ENCODE measurements around the gene ZNF488.
"Not testable (repeated sequence)": the region's sequence is repeated elsewhere in the genome, so short reads cannot be mapped to it uniquely, and the experiment has no call there.

Gene ZNF488, protein sequence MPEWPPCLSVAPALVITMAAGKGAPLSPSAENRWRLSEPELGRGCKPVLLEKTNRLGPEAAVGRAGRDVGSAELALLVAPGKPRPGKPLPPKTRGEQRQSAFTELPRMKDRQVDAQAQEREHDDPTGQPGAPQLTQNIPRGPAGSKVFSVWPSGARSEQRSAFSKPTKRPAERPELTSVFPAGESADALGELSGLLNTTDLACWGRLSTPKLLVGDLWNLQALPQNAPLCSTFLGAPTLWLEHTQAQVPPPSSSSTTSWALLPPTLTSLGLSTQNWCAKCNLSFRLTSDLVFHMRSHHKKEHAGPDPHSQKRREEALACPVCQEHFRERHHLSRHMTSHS

DNA sequence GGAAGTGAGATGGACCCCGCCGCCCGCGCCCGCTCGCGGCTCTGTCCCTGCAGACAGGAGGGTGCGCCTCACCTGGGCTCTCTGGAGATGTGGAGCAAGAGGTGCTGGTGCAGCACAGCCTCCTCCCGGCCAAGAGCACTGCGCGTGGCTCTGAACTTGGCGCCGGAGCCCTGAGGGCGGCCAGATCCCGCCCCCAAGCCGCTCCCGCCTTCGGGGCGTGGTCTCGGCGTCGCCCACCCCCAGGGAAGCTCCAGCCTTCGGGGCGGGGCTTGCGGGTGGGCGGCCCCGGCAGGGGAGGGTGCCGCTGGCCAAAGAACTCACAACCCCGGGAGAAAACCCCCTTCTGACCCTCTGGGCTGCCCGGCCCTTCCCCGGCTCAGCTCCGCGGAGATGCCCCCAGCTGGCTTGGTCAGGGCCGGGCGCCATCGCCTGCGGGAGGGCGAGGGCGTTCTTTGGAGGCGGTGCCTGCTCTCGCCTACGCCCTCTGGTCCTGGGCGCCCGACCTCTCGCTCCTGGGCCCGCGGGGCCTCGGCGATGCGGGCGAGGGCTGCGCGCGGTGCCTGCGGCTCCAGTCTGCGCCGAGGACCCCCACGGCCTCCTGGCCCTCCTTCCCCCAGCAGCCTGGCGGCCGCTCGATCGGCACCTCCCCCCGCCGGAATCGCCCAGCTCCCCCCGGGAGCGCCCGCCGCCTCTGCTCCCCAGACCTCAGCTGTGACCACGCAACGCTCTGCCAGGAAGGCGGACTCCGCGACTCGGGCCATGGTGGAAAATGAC is at the start of gene ZNF488:
Gene ZNF488, minus strand, starts transcription at position 146 of the 774 bp plus-strand sequence. CDS start 15,464 bp downstream, outside the sequence.
- peak; percentile 30 to 53 for DNase-seq (ENCODE audit: low read depth in 2 of 2)

DNA sequence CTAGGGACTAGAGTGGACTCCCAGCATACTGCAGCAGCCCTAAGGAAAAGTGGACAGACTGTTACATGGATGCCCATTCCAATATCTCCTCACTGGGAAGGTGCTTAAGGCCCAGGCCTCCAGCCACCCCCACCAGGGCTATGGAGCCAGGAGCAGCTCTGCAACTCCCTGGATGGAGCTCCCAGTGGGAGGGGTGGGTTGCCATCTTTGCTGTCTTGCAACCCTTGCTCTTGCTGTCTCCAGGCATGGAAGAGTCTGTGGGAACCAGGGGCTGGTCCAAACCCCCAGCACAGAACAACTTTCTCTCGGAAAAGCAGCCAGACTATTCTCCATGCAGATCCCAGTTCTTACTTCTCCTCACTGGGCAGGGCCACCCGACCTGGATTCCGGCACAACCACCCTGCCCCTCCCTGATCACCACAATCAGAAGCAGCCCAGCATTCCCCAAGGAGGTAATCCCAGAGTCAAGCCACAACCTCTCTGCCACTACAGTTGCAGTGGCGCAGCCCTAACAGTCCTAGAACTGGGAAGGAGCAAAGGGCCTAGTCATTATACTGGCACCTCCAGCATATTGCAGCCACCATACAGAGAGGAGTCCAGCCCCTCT is 41.8 kb upstream of the ZNF488 start:
- no peak for DNase-seq (ENCODE audit: low read depth in 2 of 2)

DNA sequence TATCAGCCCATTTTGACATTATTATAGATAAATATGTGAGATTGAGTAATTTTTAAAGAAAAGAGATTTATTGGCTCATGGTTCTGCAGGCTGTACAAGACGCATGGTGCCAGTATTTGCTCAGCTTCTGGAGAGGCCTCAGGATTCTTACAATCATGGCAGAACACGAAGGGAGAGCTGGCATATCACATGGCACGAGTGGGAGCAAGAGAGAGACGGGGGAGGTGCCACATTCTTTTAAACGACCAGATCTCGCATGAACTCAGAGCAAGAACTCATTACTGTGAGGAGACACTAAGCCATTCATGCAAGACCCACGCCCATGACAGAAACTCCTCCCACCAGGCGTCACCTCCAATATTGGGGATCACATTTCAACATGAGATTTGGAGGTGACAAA is 40.1 kb upstream of the ZNF488 start:
- no peak for DNase-seq (ENCODE audit: low read depth in 2 of 2)

GRCh38 chr10:47423476-47423875 is 39.4 kb upstream of the ZNF488 start:
- no peak for DNase-seq (ENCODE audit: low read depth in 2 of 2)

GRCh38 chr10:47421057-47421952 is 37.2 kb upstream of the ZNF488 start:
- DNase-seq (ENCODE audit: low read depth in 2 of 2): no peak

- DNase-seq (ENCODE audit: low read depth in 2 of 2): no peak
Measured at GRCh38 chr10:47420305-47421056, 36.4 kb upstream of the ZNF488 start.

- DNase-seq (ENCODE audit: low read depth in 2 of 2): no peak
Measured at GRCh38 chr10:47419421-47419820, 35.3 kb upstream of the ZNF488 start.

DNA sequence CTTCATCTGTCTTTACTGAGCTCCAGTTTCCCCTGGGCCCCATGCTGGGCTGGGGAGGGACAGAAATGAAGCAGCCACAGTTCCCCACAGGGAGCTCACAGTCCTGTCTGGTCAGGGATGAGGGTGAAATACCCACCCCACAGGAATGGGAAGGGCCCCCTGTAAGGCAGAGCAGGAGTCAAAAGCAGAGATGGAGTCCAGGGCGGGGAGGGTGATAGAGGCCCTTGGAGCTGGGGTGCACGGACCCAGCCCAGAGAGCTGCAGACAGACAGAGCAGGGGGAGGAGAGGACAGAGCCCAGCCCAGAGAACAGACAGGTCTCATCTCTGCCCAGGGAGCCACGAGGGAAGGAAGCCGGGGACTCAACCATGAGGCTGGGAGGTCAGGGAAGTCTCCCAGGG is 34.9 kb upstream of the ZNF488 start:
- no peak for DNase-seq (ENCODE audit: low read depth in 2 of 2)

- DNase-seq (ENCODE audit: low read depth in 2 of 2): no peak
Measured at GRCh38 chr10:47418321-47418720, 34.2 kb upstream of the ZNF488 start.

- not testable (repeated sequence) for DNase-seq (ENCODE audit: low read depth in 2 of 2)
Measured at GRCh38 chr10:47416305-47417218, 32.5 kb upstream of the ZNF488 start.

DNA sequence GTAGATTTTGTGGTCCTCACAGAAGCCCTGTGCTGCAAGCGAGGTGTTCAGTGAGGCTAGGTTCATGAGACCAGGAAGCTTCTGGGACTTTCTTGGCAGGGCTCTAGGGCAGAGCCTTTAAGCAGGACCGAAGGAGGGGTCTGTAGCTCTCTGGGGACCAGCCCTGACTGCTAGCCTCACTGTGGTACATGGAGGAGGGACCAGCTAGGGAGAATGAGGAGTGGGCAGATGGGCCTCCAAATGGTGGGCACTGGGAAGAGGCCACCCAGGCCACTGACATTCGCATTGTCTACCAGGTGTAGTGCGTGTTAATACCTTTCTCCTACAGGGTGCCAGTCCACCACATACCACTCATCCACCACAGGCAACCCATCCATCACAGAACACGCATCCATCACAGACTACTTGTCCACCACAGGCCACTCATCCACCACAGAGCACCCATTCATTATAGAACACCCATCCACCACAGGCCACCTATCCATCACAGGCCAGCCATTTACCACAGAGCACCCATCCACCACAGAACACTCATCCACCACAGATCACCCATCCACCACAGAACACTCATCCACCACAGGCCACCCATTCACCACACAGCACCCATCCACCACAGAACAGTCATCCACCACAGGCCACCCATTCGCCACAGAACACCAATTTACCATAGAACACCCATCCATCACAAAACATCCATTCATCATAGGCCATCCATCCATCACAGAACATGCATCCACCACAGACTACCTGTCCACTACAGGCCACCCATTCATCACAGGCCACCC is 31.6 kb upstream of the ZNF488 start:
- no peak for DNase-seq (ENCODE audit: low read depth in 2 of 2)

GRCh38 chr10:47414752-47415519 is 30.8 kb upstream of the ZNF488 start:
- DNase-seq (ENCODE audit: low read depth in 2 of 2): no peak

DNA sequence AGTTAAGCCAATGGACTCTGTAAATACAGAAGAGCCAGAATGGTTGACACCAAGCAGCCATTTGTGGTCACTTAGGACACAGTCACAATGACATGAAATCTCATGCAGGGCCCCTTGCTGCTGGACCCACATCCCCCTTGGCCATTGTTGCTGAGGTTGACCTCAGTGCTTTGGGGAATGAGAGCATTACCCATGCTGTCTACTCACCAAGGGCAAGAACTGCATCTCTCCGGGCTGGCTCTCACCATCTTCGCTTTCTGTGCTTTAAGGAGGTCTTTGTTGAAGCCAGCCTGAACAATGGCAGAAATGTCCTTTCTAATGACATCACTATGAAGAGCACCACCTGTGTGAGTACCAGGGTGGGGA is 30.1 kb upstream of the ZNF488 start:
- no peak for DNase-seq (ENCODE audit: low read depth in 2 of 2)

DNA sequence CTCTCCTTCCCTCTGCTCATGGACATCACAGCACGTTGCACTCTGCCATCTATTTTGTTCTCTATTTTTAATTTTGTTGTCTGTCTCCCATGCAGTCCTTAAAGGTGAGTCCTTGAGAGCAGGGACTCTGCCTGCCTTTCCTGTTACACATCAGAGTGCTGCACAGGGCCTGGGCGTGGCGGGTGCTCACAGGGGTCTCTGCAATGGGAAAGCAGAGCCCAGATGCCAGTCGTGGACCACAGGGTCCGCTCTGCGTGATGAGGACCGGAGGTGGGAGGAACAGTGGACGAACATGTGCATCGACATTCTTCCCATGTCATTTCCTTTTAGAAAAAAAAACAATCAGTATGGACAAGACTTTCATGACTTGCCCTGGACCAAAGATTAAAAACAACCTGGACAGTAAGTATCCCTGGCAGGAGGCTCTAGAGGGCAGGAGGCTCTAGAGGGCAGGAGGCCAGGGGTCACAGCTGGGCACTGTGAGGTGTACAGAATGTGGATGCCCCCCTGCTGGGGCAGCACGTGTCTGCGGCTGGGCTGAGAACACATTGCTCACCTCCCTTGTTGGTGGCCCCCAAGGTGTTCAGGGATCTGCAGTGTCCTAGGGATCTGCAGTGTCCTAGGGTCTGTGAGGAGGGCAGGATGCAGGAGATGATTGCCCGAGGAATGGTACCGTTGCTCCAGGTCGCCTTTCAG is 29.6 kb upstream of the ZNF488 start:
- DNase-seq (ENCODE audit: low read depth in 2 of 2): no peak

DNA sequence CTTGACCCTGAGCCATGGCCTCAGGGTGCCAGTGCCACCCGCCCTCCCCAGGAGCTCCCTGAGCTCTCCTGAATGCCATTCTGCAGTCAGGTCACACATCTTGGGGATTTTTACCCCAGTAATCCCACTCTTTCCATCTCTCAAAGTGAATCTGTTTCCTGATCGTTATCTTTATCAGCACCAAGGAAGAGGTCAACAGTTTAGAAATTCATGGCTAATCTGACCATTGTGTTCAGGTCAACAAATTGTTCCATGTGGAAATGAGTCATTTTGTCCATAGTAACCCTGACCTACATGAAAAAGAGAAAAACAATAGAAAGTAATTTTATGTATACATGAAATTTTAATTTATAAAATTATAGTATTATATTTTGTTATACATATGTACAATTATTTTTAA is 28.8 kb upstream of the ZNF488 start:
- no peak for DNase-seq (ENCODE audit: low read depth in 2 of 2)

GRCh38 chr10:47412177-47412730 is 28.2 kb upstream of the ZNF488 start:
- no peak for DNase-seq (ENCODE audit: low read depth in 2 of 2)

- DNase-seq (ENCODE audit: low read depth in 2 of 2): no peak
Measured at GRCh38 chr10:47410862-47411261, 26.8 kb upstream of the ZNF488 start.

Measured in stimulated activated CD8-positive, alpha-beta memory T cell treated with anti-CD3 and anti-CD28 coated beads, Interleukin-15, amount 100 ng/mL, for 4 hours (primary cell).